HG02885 (cell line): ENCODE measurements around the gene FLNB.
A peak's percentile ranks its signal among the peaks of the same experiment; 100 is the strongest.

ENCODE experiments used
- ATAC-seq: cut with Tn5 transposase; IDR thresholded peaks from one replicate; pipeline ENCODE4 v1.9.1; 2021; ENCODE audit warnings: mild to moderate bottlenecking; ENCODE audit not compliant: unreplicated experiment, poor library complexity

The FLNB gene

GRCh38 chr3:58009026-58009748, 965 bp downstream of the FLNB start:
- peak; percentile 30 for ATAC-seq

DNA sequence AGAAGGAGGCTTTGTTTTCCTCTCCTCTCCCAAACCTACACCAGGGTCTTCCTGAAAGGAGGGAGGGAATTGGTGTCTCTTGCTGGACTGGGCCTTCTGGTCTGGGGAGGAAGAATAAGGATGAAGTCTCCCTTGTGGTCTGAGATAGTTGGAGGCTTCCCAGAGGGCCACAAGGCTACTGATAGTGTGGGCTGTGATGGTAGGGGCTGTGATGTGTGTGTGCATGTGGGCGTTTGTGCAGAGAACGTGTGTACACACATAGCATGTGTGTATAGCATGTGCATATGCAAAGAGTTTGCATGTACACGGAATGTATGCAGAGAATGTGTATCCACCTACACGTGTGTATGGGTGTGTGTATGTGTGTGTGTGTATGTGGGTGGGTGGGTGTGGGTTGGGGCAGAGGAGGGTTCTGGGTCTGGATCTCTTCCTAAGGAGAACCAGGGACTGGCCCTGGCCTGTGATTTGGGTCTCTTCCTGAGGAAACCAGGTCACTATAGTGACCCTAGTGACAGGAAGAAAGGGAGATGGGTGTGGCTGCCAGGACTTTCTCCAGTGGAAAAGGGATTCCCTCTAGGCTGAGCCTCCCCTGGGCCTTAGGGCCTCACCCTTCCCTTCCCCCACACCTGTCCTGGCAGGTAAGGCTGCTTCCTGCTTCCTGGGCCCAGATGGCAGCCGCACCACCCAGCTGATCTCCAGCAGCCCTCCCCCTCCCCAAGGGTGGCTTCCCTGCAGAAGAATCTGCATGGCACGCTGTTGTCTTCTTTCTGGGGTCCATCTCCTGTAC, 1.7 kb downstream of the FLNB start:
- no peak for ATAC-seq

- ATAC-seq = no peak
Measured at GRCh38 chr3:58010562-58010961, 2.3 kb downstream of the FLNB start.

DNA sequence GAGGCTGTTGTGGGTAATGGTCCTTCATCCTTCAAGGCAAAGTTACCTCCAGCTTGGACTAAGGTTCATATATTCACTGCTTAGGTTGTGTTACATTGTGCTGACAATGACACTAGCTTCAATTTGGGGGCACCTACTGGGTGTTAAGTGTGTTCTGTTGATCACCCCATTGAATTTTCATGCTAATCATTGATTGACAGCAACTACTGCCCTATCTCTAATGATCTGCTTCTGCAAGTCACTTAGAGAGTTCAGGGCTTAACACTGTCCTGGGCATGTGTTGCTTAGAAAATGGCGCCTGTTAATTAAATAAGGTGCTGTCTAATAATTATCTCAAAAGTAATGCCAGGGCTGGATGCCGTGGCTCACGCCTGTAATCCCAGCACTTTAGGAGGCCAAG, 3.4 kb downstream of the FLNB start:
- no peak for ATAC-seq

- no peak for ATAC-seq
Measured at GRCh38 chr3:58012302-58012701, 4.1 kb downstream of the FLNB start.

DNA sequence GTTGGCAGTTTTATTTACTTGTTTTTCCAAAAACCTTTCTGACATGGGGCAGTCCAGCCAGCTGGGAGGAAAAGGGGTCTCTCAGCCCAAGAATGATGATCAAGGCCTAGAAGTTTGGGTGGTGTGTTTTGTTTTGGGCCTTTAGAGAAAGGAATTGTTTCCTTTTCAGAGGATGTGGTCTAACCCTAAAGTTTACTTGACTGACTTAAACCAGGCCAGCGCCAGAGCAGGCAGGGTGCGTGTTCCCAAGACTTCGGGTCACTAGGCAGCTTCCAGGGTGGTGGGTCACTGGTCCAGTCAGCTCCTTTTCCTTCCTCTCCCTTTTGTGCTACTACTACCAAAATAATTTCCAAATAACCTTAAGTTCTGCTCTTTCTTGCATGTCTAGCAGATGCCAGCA, 4.9 kb downstream of the FLNB start:
- no peak for ATAC-seq

DNA sequence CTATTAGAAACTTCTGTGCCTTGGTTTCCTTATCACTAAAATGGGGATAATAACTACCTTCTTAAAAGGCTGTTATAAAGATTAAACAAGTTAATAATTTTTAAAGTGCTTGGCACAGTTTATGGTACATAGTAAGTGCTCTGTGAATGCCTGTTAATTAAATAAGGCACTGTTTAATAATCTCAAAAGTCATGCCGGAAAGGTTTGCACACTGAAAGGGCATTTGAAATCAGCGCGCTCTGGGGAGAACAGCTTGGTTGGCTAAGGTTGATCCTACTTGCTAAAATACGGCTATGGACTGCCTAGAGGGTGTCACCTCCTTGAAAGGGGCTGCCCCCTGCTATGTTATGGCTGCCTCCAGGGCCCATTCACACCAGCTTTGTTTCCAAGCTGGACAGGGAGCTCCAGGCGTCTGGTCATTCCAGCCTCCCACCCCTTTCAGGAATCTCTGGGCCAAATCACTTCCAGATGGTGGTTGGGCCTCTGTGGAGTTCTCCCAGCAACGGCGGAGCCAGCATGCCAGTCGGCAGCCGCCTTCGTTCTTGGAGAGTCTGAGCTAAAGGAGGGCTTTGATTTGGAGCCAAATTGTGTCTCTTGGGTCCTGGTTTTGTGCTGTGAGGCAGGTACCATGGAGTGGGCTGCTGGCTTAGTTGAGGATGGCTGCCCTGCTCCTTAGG, 5.9 kb downstream of the FLNB start:
- no peak for ATAC-seq

DNA sequence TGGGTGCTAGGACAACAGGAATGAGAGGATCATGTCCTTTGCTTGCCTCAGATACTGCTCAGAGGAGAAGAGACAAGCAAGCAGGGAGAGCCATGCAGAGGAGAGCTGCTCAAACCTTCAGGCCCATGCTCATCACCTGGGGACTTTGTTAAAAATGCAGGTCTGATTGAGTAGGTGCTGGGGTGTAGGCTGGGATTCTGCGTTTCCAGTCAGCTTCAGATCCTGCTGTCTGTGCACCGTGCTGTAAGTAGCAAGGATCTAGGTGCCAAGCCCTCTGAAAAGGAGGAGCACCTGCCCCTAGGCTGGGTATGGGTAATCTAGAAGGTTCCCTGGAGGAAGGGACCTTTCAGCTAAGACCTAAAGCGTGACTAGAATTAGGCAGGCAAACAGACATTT, 7.3 kb downstream of the FLNB start:
- no peak for ATAC-seq

GRCh38 chr3:58016710-58017109, 8.5 kb downstream of the FLNB start:
- no peak for ATAC-seq

- no peak for ATAC-seq
Measured at GRCh38 chr3:58018892-58019742, 10.9 kb downstream of the FLNB start.

DNA sequence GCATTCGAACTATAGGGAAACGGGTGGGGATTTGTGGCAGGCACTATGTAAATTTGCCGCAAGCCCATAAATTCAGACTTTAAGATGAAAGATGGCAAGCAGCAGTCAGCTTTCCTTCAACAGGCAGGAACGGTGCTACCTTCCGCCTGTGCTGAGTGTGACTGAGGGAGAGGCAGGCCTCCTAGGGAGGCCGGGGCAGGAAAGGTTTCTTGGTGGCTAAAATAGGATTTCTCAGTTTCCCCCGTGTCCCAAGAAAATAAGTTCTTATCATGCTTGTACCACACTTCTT, 12.5 kb downstream of the FLNB start:
- ATAC-seq = no peak

DNA sequence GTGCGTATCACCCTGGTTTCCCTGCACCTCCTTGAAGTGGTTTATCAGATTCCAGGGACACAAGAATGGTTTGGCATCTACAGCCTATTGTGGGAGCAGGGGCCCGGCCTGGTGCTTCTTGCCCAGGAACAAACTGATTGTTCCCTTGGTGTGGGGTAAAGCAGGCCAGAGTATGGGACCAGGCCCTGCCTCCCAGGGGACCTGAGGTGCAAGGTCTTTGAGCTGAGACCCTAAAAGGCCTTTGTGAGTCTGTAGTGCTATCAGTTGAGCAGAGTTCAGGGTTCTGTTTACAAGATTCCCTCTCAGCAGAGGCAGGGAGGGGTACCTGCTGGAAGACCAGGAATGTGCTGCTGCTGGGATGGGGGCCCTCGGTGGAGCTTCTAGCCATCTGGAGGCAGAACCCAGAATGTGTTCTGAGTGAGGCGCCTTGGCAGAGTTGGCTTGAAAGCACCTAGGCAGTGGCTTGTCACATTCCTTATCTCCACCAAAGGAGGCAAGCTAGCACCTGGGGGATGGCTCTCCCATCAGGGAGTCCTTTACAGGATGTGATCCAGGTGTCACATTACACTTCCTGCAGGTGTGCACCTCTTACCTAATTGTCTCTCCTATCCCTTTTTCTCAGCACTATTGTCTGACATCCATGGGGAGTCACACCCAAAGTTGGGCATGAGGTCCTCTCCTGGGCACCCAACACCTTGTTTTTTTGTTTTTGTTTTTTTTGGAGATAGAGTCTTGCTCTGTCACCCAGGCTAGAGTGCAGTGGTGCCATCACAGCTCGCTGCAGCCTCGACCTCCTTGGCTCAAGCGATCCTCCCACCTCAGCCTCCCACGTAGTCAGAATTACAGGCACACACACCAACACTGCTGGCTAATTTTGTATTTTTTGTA, 13.1 kb downstream of the FLNB start:
- no peak for ATAC-seq

DNA sequence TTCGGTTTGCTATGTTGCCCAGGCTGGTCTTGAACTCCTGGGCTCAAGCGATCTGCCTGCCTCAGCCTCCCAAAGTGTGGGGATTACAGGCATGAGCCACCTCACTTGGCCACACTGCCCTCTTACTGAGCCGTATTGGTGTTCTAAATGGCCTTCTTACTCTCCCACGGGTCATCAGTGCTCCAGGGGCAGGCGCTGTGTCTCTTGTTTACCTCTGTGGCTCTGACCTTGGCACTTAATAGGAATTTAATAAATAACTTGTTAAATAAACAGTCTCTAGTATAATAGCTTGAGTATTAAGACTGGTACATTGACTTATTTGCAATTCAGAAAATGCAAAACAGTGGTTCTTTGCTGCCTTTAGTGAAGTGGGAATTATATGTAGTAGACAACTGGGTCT, 13.7 kb downstream of the FLNB start:
- ATAC-seq = no peak

DNA sequence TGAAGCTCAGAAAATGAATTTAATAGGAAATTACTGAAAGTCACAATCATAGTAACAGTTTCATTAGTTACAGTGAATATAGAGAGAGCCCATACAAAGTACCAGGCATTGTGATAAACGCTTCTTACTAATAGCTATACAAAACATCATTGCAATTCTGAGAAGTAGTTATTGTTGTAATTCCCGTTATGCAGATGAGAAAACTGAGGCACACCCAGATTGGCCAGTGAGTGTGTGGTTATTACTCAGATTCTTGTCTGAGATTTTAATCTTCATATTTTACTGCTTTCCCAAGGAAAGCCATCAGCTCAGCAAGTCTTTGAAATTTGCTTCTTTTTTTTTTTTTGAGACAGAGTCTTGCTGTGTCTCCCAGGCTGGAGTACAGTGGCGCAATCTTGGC, 14.3 kb downstream of the FLNB start:
- no peak for ATAC-seq

DNA sequence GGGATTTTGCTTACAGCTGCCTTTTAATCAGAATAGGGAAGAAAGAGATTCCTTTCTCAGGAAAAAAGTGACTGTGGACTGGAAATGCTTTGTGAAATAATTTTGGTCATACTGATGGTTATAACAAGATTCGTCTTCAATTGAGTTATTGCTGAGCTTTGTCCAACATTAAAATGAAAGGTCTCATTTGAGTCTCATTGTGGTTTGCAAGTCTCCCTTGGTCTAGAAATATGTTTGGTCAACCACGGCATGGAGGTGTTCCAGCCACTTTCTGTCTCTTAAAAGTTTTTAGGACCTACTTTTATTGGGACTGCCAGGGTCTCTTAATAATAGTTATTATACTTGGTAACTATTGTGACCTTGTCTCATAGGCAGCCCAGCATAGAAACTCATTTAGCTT, 15.3 kb downstream of the FLNB start:
- no peak for ATAC-seq

GRCh38 chr3:58025406-58025805, 17.2 kb downstream of the FLNB start:
- no peak for ATAC-seq

- no peak for ATAC-seq
Measured at GRCh38 chr3:58025837-58026569, 17.8 kb downstream of the FLNB start.

GRCh38 chr3:58026598-58026997, 18.4 kb downstream of the FLNB start:
- ATAC-seq = no peak

GRCh38 chr3:58027704-58028317, 19.6 kb downstream of the FLNB start:
- no peak for ATAC-seq
